Measurements from ENCODE around the gene CNTNAP3.
"Not testable (repeated sequence)": the region's sequence is repeated elsewhere in the genome, so short reads cannot be mapped to it uniquely, and the experiment has no call there.

CNTNAP3 gene

DNA sequence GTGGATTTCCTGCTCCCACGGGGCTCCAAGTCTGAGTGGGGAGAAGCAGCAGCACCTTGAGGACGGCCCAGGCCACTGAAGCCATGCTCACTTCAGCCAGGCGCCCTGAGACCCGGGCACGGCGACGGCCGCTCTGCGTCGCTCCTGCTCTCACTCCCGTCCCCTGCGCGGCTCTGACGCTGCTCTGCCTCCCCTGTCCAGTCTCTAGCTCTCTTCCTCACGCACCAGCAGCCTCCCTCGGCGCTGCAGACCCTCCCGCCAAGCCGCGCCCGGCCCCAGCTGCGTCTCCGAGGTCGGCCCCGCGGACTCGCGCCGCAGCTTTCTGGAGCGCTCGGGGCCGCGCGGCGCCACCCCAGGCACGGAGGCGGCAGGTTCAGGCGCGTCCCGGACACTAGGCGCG is at the start of gene CNTNAP3:
CNTNAP3 (minus strand) TSS at position 188 of the 400 bp plus-strand sequence; CDS start at position 85, 103 bp downstream.
- DNase-seq (ENCODE audit: low read depth in 2 of 2) = not testable (repeated sequence)

DNA sequence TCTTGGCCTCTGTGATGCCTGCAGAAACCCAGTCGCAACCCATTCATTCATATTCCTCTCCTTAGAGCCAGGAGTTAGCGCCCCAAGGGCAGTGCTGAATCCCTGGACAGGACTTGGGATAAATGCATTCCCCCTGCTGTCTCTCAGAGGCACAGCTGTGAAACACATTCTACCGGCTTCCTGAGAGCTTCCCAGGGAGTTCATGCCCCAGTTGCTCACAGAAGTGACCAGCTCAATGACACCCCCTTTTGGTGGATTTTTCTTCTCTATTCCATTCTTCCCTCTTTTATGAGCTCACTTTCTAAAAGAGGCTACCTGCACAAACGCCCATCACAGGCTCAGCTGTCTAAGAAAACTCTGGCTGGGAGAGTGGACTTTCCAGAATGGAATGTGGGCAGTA is 8.0 kb downstream of the CNTNAP3 start:
- DNase-seq (ENCODE audit: low read depth in 2 of 2) = not testable (repeated sequence)

DNA sequence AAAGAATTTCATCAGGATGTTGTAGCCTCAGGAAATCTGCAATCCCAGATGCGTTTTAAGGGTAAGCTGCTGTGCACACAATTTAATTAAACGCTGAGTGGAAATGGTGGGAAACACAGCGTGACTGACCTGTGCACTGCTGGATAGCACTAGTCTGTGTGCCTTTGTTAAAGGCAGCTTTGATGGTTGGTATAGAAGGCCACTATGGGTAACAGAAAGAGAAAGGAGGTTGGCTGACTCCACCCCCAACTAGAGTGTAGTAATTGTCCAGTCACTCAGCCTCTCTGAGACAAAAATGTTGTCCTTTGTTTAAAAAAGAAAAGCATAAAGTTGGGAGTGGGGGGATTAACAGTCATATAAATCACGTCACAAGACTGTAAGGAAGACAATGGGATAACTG is 45.5 kb downstream of the CNTNAP3 start:
- DNase-seq (ENCODE audit: low read depth in 2 of 2) = not testable (repeated sequence)

DNA sequence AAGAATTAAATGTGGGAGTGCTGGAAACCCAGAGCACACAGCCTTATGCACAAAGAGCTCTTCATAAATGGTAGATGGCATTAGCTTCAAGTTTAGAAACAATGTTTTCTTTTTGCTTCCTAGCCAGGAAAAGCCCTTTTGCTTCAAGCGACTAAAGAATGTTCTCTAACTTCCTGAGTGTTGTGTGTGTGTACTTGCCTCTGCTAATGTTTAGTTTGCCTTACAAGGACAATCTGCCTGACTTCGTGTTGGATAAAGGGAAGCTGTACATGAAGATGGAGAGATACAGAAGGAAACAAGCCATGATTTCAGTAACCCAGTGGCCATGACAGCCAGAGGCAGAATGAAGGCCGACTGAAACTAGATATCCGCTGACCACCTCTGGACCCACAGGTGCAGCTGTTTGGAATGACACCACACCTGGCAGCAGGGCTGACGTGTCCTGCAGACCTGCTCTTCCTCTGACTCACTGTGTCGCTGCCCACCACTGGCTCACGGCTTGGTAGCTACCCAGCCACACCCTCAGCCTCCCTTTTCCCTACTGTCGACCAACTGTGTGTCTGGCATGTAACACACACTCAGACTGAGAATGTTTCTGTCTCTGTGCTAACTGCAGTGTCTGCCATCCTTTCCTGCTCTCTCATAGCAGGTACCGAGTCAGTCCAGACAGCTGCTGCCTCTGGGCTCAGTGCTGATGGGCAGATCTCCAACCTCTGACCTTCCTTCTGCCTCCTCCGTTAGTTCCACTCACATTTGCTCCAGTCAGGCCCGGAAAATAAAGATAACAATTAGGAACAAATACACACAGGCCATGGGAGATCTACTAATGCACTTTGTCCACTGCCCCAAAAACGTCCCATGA is 55.6 kb downstream of the CNTNAP3 start:
- not testable (repeated sequence) for DNase-seq (ENCODE audit: low read depth in 2 of 2)

DNA sequence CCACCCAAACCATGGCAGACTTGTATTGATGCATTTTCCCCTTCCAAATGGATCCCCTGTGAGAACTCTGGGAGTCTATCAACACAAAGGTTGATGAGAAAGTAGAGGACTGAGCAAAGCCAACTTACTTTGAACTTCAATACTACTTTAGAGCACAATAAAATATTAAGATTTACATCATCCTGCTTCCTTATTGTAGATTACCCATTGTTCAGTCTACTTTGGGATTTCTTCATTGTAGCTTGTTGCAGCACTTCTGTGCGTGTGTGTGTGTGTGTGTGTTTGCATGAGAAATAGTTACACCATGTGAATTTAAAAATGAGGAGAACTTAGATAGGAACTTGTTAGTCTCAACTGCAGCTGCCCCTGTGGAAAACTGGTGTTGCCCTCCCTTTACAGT is 72.0 kb downstream of the CNTNAP3 start:
- DNase-seq (ENCODE audit: low read depth in 2 of 2) = not testable (repeated sequence)

DNA sequence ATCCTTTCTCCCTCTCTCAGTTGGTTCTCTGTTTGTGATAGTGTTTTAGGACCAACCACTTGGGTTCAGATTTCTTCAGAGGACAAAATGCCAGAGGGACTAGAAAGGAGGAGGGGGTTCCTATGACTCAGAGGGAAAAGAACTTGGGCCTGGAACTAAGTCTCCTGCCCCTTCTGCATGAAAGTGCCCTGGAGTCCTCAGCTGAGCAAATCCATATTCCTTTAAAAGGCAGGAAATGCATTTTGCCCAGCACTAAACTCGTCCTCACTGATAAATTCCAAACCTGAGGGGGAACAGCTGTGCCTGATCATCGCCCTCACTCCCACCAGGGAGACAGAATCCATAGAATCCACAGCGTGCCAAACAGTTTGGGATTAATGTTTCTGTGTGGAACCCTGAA is 78.2 kb downstream of the CNTNAP3 start:
- DNase-seq (ENCODE audit: low read depth in 2 of 2) = not testable (repeated sequence)

DNA sequence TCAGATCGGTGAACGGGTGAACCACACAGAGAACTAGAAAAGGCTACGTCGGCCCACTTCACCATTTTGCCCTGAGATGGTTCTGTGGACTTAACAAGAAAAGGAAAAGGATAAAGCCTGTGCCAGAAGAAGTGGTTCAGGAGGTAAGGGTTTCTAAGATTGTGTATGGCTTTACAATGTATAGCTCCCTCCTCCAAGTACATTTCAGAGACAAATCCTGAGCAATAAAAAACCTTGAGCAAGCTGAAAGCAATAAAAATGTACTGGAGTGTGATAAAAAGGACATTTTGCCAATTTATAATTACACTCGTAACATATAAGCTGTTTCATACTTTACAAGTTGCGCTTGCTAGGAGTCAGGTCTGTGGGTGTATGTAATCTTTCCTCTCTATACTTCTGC is 81.3 kb downstream of the CNTNAP3 start:
- not testable (repeated sequence) for DNase-seq (ENCODE audit: low read depth in 2 of 2)

DNA sequence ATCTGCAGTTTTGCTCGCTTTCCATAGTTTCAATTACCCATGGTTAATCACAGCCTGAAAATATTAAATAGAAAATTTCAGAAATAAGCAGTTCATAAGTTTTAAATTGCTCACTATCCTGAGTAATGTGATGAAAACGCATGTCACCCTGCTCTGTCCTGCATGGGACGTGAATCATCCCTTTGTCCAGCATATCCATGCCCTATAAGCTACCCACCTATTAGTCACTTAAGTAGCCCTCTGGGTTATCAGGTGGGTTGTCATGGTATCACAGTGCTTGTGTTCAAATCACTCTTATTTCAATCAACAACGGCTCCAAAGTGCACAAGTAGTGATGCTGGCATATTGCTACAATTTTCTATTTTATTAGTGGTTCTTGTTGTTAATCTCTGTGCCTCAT is 82.1 kb downstream of the CNTNAP3 start:
- not testable (repeated sequence) for DNase-seq (ENCODE audit: low read depth in 2 of 2)

DNA sequence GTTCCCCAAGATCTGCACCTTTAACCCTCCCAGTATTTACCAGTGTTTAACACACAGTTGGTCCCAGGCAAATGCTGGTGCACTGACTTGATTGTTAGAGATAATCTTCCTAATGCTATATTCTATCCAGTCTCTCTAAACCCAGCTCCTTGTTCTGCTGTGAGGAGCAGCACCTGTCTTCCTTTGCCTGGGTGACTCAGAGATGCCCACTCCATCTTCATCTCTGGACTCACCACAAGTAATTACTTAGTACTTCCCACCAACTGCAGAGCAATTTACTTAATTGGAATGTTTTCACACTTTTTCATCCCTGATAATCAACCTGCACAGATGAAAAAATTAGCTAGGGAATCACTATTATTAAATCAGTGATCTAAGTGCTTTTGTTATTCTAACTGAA is 87.6 kb downstream of the CNTNAP3 start:
- not testable (repeated sequence) for DNase-seq (ENCODE audit: low read depth in 2 of 2)

DNA sequence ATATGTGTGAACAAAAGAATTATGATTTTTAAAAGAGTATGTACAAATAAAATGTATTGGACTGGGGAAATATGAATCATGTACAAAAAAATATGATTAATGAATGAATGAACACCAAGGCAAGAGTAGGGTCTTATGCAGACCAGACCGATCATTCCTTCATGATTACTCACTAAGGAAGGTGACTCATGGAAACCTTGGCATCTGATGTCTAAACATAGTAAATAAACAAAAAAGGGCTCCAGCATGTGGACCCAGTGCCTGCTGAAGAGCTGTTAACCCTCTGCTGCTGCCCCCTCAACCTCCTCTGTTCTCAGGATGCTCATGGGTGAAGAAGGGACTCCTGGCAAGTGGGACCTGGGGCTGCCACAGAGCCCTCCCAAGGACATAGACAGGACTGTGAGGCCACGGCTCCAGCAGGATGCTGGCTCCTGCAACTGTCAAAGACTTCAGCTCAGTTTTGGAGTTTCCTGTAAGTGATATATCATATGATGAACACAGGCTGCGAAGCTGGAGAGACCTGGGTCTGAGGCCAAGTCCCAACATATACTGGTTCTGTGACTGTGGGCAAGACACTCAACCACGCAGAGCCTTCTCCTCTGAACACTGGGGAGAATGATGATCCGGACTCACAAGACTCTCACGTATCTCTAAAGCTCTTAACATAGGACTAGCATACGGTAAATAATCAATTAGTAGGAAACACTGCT is 89.8 kb downstream of the CNTNAP3 start:
- not testable (repeated sequence) for DNase-seq (ENCODE audit: low read depth in 2 of 2)

DNA sequence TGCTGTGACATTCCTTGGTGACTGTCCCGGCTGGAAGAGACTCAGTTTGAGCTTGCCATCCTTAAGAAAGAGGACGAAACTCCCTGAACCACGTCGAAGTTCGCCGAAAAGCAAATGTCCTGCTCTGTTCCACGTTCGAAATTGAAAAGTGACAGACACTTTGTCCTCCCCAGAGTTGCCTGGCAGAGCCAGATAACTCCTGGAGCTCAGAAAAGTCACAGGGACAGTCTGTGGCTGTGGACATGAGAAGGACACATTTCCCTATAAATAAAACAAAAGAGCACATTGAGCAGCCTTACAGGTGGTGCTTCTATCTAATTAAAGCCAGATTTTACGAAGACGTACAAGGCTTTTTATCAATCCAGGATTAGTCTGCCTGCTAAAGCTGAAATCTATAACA is 116.6 kb downstream of the CNTNAP3 start:
- not testable (repeated sequence) for DNase-seq (ENCODE audit: low read depth in 2 of 2)

DNA sequence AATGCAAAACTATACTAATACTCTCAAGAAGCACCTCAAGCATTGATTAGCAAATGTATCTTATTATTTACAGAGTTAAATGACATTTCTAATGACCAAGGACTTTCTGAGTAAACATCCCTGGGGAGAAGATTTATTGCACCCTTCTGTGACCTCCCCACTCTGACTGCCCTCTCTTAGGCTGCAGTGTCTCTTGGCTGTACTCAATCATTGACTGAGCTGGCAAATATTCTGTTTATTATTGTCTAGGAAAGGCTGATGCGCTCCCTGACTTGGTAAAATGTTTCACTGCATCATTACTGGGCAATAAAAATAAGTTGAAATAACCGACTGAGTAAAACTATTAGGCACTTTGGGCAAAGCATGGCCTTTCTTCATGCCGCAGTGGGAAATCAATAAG is 130.3 kb downstream of the CNTNAP3 start:
- not testable (repeated sequence) for DNase-seq (ENCODE audit: low read depth in 2 of 2)

DNA sequence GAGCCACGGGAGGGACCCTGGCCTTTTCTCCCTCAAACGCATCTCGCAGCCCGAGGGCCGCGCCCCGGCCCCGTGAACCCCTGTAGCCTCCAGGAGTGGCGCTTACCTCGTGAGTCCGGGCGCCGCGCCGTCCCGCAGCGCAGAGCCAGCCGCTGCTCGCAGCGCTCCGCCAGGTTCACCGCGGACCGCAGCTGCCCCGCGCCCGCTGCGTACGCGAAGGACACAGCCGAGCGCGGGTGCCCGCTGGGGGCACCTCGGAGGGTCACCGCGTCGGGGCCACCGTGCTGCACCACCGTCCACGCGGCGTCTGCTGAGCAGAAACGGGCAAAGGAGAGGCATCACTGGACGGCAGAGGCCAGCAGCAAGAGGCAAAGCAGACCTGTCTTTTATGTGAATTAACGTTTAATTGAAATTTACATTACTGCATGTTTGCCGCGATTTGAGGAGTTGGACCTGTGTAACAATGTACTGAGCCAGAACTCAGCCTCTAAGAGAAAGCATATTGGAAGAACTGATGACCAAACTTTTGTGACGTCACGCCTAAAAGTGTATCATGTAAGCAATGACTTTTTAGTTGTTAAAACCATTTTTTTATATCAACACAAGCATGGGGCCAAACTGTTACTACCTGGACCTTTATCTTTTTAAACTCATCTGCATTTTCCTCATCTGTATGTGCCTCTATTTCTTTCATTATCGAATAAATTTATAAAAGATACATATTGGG is 155.0 kb downstream of the CNTNAP3 start:
- not testable (repeated sequence) for DNase-seq (ENCODE audit: low read depth in 2 of 2)

DNA sequence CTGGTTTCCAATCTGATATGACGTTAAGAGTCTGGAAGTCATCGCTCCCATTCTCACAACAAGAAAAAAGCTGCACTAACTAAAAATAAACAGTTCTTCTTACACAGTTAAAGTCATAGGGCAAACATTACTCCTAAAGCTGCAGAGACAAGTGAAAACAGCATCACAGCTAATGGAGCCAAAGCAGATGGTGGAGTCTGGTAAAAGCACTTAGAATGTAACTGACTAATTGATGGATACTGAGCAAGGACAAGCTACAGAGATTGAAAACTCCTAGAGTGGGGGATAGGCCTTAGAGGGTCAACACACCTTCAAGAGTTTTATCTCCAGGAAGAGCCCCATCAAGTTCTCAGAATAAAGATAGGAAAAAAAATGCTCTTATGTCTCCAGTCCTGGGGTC is 166.6 kb downstream of the CNTNAP3 start:
- DNase-seq (ENCODE audit: low read depth in 2 of 2) = not testable (repeated sequence)

DNA sequence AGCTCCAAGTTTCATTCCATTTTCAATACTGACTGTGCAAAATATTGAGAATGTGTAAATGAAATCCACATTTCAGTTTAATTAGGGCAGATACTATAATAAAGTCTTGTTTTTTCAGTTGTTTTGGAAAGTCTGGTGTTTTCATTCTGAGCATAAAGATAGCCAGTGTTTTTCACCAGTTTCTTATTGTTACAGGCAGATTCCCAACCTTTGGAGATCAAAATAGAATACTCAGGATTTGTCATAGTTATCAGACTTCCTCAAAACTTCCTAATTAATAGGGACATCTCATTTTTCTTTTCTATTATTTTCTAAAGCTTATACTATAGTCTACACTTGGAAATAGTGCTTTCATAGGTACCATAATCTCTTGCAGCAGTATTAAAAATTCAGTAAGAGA is 176.2 kb downstream of the CNTNAP3 start:
- DNase-seq (ENCODE audit: low read depth in 2 of 2) = not testable (repeated sequence)

DNA sequence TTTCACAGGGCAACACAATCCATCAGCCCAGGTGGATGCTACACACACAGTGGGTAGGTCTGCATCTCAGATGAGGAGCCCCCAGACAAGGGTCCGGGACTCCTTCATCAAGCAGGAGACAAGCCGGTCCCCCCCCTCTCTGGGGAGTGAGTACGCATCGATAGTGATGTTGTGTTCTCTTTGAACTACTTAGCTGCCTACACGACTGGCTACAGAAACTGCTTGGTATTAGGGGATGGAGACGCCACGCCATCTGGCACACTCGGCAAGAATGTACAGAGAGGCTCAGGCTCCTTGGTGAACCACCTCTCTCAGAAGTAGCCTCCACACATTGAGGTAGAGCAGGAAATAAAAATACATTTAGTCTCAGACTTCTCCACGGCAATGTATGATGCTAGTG is 179.8 kb downstream of the CNTNAP3 start:
- DNase-seq (ENCODE audit: low read depth in 2 of 2) = no peak

DNA sequence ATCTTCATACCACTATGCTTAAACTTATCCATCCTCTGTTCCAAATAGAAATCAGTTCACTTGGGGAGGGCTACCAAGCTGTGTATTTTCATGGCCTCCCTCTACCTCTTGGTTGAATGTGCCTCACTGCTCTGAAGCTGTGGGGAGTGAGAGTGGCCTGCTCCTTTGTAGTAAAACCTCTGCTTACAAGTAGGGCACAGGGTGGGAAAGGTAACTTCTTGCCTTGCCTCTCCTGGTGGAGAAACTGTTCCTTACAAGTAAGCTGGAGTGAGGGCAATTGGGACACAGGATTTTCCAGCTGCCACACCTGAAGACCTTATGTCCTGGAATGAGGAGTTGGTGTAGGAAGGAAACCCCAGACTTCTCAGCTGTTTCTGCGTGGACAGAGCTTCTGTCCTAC is 190.8 kb downstream of the CNTNAP3 start:
- DNase-seq (ENCODE audit: low read depth in 2 of 2) = not testable (repeated sequence)

DNA sequence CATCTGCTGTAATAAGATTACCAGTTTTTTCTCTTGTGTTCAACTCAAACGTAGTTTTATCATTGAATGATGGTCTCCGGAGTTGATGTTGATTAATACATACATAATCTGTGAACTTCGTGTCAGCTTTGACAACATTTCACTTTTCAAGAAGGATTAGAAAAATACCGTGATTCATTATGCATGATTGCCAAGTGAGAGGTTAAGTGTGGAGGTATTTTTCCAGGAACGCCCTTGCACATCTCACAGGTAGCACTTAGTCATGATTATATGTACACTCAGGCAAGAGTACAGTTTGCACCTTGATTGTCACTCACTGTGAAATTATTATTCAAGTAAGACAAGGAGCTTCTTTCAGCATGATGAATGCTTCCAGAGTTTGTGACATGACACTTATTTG is 202.7 kb downstream of the CNTNAP3 start:
- DNase-seq (ENCODE audit: low read depth in 2 of 2) = not testable (repeated sequence)

DNA sequence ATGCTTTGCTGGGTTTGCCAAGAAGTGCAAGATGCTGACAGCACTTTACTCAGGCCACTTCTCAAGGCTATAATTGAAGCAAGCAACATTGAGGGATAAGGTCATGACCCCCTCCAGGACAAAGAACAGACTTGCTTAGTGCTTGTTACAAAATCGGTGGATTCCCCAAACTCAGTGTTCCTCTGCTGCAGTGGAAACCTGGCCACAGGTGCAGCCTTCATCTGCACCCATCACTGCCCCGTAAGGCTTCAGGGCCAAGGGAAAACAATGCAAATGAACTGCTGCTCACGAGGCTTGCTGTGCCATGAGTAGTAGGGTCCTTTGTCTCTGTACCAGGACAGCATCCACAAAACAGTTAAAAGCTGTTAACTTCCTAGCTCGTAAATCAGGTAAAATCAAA is 205.4 kb downstream of the CNTNAP3 start:
- DNase-seq (ENCODE audit: low read depth in 2 of 2) = not testable (repeated sequence)

DNA sequence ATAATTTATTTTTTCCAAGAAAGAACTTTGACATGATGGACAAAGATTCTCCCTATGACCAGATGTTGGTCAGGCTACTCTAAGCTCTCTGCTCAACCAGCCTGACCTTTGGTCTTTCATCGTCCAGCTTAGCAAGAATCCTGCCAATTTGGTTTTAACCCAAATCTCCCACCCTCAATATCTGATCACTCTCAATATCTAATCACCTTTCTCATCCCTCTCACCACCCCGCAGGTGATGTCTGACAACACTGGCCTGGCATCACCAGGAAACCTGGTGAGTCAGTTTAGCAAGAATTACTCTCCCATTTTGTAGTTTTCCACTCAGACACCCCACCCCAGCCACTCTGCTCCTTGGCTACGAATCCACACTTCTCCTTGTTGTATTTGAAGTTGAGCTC is 207.9 kb downstream of the CNTNAP3 start:
- DNase-seq (ENCODE audit: low read depth in 2 of 2) = not testable (repeated sequence)

DNA sequence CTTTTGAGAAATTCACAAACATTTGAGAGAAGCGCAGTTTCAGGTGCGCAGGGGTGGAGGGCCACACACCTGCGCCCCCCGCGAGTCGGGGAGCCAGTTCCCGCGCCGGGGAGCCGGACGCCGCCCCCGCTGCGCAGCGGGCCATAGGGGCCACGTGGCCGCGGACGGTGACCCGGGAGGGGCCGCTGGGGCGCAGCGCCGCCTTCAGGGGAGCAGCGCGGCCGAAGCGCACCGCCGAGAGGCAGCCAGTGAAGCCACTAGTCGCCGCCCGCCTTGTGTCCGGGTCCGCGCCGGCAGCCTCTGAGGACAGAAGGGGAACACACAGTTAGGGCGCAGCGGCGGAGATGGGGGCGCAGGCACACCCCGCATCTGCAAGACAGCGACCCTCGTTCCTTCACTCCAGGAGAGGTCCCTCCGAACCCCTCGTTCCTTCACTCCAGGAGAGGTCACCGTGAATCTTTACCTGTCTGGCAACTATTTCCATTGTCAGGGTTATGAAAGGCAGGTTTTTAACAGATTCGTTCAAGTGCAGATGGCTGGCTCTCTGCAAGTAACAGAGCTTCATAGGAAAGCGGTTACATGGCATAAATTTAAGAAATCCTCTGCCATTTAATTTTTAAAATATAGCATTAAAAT is 209.2 kb downstream of the CNTNAP3 start:
- not testable (repeated sequence) for DNase-seq (ENCODE audit: low read depth in 2 of 2)

DNA sequence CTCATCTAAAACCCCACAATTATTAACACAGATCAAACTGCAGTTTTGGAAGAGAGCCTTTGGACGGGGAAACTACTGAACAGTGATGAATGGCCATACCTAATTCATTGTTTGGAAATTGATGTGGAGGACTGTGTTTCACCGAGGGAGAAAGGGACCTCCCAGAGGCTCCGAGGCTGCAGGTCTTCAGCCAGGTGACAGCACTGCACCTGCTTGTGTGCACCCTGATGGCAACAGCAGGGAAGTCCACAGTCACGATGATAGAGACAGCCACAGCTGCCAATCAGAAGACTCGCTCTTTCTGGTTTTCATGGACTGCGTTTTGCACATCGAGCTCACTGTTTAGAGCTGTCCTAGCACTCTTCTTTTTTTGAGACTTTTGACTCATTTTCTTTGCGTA is 214.4 kb downstream of the CNTNAP3 start:
- DNase-seq (ENCODE audit: low read depth in 2 of 2) = not testable (repeated sequence)
